H7 (cell line): ENCODE results near the gene RNF151. TPM values are rescaled to one million over a fixed set of nuclear protein-coding genes. Genes with fewer than 3 reads are reported as not detected.
A peak's percentile ranks its signal among the peaks of the same experiment; 100 is the strongest.
"Not testable (repeated sequence)": the region's sequence is repeated elsewhere in the genome, so short reads cannot be mapped to it uniquely, and the experiment has no call there.

ENCODE experiments used
- DNase-seq: peaks from one replicate; pipeline ENCODE4 v3.0.0; 2012
- H3K27me3 ChIP-seq: 2 replicates; pipeline ENCODE4 v1.6.0; 2011; ENCODE audit warnings: mild to moderate bottlenecking, low read length; ENCODE audit not compliant: control insufficient read depth, insufficient read depth
- H3K36me3 ChIP-seq: replicated peaks from 2 replicates; pipeline ENCODE4 v1.5.1; 2011; ENCODE audit warnings: low read length; ENCODE audit not compliant: control insufficient read depth, insufficient read depth
- H3K4me3 ChIP-seq: 2 replicates; pipeline ENCODE4 v1.5.1; 2011; ENCODE audit warnings: low read depth, mild to moderate bottlenecking, control low read depth, low read length, moderate library complexity; ENCODE audit not compliant: insufficient read depth
- total RNA-seq: library from RNA; depleted of rRNA; stranded (reverse); fragments of >200 nt; shearing (Covaris generic); gene quantifications from 2 replicates; pipeline ENCODE4 v1.2.3, GENCODE V29; 2014; rRNA removed

RNF151 gene
- total RNA-seq, result not detected in 2 replicates

- Histone ChIP-seq H3K4me3 (peak within 1 kb of the TSS; percentile 97), H3K36me3 (peaks cover 21% of the 10 kb centered on the region), H3K27me3 (no peaks in the 10 kb centered on the region)
- no peak for DNase-seq
Observed at GRCh38 chr16:1966460-1966859, at the start of gene RNF151. Gene RNF151 (plus strand): TSS chr16:1966856. CDS start chr16:1966882, 26 bp downstream.

- Histone ChIP-seq H3K27me3 (peaks cover 69% of the 10 kb centered on the region), H3K4me3 (peak overlapping the region; percentile 23; the same call in 1 of the 2 replicates), H3K36me3 (no peaks in the 10 kb centered on the region)
- peak; percentile 62 for DNase-seq
Observed at GRCh38 chr16:1917056-1917664, 49.5 kb upstream of the RNF151 start.

GRCh38 chr16:1917665-1918350 is 48.8 kb upstream of the RNF151 start:
- Histone ChIP-seq H3K27me3 (peaks cover 76% of the 10 kb centered on the region), H3K4me3 (peak overlapping the region; percentile 23; the same call in 1 of the 2 replicates), H3K36me3 (no peaks in the 10 kb centered on the region)
- DNase-seq, result peak; percentile 74

GRCh38 chr16:1918351-1919326 is 48.0 kb upstream of the RNF151 start, which contains the start of gene HS3ST6:
Gene HS3ST6 (minus strand): TSS chr16:1918415. CDS start chr16:1918323, 92 bp downstream.
- peak within 1 kb of the TSS; percentile 30 for H3K4me3 ChIP-seq
- no peaks in the 10 kb centered on the region for H3K36me3 ChIP-seq
- DNase-seq, result peak; percentile 95
- peaks cover 84% of the 10 kb centered on the region for H3K27me3 ChIP-seq

DNA sequence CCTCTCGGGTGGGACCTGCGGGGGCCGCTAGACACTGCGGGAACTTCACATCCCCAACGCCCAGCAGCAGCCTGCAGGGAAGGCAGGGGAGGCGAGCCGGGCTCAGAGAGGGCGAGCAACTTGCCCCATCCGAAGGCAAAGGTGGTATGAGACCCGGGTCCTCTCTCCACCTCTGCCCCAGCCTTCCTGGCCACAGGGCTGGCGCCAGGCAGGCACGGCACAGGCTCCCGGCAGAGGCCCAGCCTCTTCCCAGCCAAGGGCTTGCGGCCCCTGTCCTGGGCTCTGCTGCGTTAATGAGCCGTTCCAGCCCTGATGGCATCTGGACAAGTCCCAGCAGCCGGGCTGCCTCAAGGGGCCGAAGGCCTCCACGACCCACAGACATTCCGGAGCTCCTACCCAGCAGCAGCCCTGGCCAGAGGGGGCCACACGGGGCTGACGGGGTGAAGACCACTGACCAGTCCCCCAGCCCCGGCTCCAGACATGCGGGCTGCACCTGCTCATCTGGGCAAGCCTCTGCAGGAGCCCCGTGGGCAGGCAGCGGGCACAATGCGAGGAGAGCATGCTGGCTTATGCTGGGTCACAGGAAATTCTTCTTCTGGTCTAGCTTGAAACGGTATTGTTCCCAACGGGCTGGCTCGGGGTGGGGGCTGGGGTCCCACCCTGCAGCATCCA is 47.2 kb upstream of the RNF151 start:
- H3K4me3 ChIP-seq, result no peak overlapping the region
- H3K36me3 ChIP-seq, result no peaks in the 10 kb centered on the region
- peak; percentile 69 for DNase-seq
- peaks cover 85% of the 10 kb centered on the region for H3K27me3 ChIP-seq

- DNase-seq, H3K4me3 ChIP-seq, H3K36me3 ChIP-seq: not testable (repeated sequence)
- peaks cover 82% of the 10 kb centered on the region for H3K27me3 ChIP-seq
Observed at GRCh38 chr16:1920122-1920521, 46.5 kb upstream of the RNF151 start.

DNA sequence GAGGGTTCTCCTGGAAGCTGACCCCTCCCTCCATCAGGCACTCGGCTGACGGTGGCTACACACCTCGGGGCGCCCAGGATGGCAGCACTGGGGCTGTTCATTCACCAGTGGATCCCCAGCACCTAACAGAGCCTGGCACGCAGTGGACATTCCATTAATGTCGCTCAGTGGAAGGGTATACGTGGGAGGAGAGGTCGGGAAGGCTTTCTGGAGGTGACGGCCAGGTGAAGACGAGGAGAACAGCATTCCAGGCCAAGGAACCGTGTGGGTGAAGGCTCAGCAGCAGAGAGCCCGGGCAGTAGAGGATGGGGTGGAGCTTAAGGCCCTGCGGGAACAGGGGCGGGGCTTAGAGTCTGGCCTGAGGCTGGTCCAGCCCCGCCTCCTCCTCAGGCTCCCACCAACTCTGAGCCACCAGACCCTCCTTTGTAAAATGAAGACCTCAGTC is 45.9 kb upstream of the RNF151 start:
- no peak overlapping the region for H3K4me3 ChIP-seq
- DNase-seq, result peak; percentile 93
- peaks cover 78% of the 10 kb centered on the region for H3K27me3 ChIP-seq
- no peaks in the 10 kb centered on the region for H3K36me3 ChIP-seq

- H3K4me3 ChIP-seq, result no peak overlapping the region
- peaks cover 62% of the 10 kb centered on the region for H3K27me3 ChIP-seq
- no peak for DNase-seq
Observed at GRCh38 chr16:1922357-1922756, 44.3 kb upstream of the RNF151 start.

GRCh38 chr16:1923299-1924034 is 43.2 kb upstream of the RNF151 start:
- Histone ChIP-seq H3K36me3 (no peaks in the 10 kb centered on the region), H3K4me3 (peak overlapping the region; percentile 6; the same call in 1 of the 2 replicates), H3K27me3 (peaks cover 55% of the 10 kb centered on the region)
- peak; percentile 90 for DNase-seq

More at GRCh38 chr16:1922357-1922756, 44.3 kb upstream of the RNF151 start:
- no peaks in the 10 kb centered on the region for H3K36me3 ChIP-seq

DNA sequence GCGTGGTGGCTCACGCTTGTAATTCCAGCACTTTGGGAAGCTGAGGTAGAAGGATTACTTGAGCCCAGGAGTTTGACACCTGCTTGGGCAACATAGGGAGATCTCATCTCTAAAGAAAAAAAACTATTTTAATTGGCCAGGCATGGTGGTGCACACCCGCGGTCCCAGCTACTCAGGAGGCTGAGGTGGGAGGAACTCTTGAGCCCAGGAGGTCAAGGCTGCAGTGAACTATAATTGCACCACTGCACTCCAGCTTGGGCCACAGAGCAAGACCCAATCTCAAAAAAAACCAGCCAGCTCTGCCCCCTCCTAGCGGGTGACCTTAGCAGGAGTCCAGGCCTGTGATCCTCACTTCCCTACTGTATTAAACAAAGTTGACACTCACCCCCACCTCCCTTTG is 42.6 kb upstream of the RNF151 start:
- no peak overlapping the region for H3K4me3 ChIP-seq
- peaks cover 49% of the 10 kb centered on the region for H3K27me3 ChIP-seq
- no peaks in the 10 kb centered on the region for H3K36me3 ChIP-seq
- DNase-seq, result no peak

GRCh38 chr16:1926271-1926670 is 40.4 kb upstream of the RNF151 start:
- DNase-seq, result no peak
- H3K27me3 ChIP-seq, result peaks cover 36% of the 10 kb centered on the region
- H3K36me3 ChIP-seq, result no peaks in the 10 kb centered on the region
- no peak overlapping the region for H3K4me3 ChIP-seq

- peak; percentile 89 for DNase-seq
Observed at GRCh38 chr16:1929105-1929504, 37.6 kb upstream of the RNF151 start.

DNA sequence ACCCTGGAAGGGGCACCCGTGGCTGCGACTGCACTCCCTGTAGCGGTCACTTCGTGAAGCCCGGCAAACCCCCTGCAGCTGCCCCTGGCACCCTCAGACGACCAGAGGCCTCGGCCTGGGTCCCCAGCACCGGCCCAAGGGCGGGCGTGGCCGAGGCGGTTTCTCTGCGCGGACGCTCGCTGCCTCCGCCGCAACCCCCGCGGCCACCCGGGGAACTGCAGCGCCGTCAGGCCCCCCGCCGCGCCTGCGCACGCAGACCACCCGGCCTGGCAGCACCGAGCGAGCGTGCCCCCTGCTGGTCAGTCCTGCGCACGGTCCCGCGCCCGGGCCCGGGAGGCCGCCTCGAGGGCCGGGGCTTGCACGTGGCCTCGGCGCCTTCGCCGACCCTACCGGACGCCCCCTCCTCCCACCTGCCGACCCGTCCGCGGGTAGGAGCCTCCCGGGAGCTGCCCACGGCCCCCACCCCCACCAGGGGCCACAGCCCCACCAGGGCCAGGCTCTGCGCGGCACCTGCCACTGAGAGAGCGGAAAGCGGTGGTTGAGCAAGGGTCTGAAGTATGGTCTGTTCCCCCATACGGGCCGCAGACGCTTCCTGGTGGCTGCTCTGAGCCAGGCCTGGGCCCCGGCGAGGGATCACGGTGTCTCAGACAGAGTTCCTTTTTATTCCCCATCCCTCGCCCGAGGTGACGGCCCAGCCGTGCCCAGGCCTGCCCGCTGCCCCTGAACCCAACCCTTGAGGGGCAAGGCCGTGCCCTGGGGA is 36.9 kb upstream of the RNF151 start:
- Histone ChIP-seq H3K36me3 (no peaks in the 10 kb centered on the region), H3K27me3 (peaks cover 9% of the 10 kb centered on the region), H3K4me3 (peak overlapping the region; percentile 51)
- DNase-seq, result peak; percentile 99

More at GRCh38 chr16:1929105-1929504, 37.6 kb upstream of the RNF151 start:
- no peaks in the 10 kb centered on the region for H3K36me3 ChIP-seq
- H3K4me3 ChIP-seq, result peak overlapping the region; percentile 51
- H3K27me3 ChIP-seq, result peaks cover 15% of the 10 kb centered on the region
